Loucy (cell line): ENCODE results near the gene C10orf62.

Experiments
- EZH2phosphoT487 ChIP-seq: fragments of 200-600 bp; IDR thresholded peaks from 2 replicates; pipeline ENCODE4 v1.6.1; 2018; ENCODE audit warnings: antibody characterized with exemption, mild to moderate bottlenecking, moderate library complexity, borderline replicate concordance
- TF ChIP-seq, protein P1 (sequence below): fragments of 200-600 bp; sonication (generic); conservative IDR thresholded peaks from 2 replicates; pipeline ENCODE4 v1.5.1; 2014; ENCODE audit warnings: mild to moderate bottlenecking, antibody characterized with exemption, low read length

DNA sequence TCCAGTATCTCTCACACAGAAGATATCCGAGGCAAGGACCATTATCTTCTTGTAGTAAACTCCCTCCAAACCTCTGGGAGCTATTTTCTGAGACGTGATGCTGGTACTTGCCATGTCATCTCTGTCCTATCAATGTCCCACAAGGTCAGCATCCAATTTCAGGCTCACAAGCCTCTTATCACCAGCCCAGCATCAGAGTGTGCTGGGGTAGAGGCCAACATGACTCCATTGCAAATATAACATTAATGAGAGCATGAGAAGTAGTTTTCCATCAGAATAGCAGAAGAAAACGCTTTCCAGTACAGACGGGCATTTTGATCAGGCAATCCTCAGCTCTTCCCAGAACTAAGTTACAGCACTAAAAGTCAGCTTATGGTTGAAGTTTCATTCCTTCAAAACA is 38.2 kb downstream of the C10orf62 start:
- TF ChIP-seq, protein P1, sequence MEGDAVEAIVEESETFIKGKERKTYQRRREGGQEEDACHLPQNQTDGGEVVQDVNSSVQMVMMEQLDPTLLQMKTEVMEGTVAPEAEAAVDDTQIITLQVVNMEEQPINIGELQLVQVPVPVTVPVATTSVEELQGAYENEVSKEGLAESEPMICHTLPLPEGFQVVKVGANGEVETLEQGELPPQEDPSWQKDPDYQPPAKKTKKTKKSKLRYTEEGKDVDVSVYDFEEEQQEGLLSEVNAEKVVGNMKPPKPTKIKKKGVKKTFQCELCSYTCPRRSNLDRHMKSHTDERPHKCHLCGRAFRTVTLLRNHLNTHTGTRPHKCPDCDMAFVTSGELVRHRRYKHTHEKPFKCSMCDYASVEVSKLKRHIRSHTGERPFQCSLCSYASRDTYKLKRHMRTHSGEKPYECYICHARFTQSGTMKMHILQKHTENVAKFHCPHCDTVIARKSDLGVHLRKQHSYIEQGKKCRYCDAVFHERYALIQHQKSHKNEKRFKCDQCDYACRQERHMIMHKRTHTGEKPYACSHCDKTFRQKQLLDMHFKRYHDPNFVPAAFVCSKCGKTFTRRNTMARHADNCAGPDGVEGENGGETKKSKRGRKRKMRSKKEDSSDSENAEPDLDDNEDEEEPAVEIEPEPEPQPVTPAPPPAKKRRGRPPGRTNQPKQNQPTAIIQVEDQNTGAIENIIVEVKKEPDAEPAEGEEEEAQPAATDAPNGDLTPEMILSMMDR, result no peak
- TF ChIP-seq EZH2phosphoT487, result no peak
